BJ (cell line): ENCODE results near the gene CCDC88C. TPM values are rescaled to one million over a fixed set of nuclear protein-coding genes. Genes with fewer than 3 reads are reported as not detected.

ENCODE experiments used
- CTCF ChIA-PET: fragments of 350-600 bp; formaldehyde crosslinking; extraction: SDS; loops from one replicate; lab custom pipeline; 2021; ENCODE audit warnings: antibody characterized with exemption, inconsistent platforms; lab: Yijun Ruan, JAX
- POLR2A ChIA-PET: fragments of 300-600 bp; sonication (Branson Sonifier 250); formaldehyde crosslinking; extraction: SDS; loops from one replicate; lab custom pipeline; 2021; ENCODE audit warnings: antibody characterized with exemption; lab: Charles Lee
- DNase-seq: peaks from one replicate; pipeline ENCODE4 v3.0.0-alpha.2; 2011; ENCODE audit warnings: low read depth
- H3K27me3 ChIP-seq: 2 replicates; pipeline ENCODE4 v1.6.0; 2011; ENCODE audit warnings: low read length; ENCODE audit not compliant: control insufficient read depth, insufficient read depth
- H3K36me3 ChIP-seq: 2 replicates; pipeline ENCODE4 v1.5.1; 2011; ENCODE audit warnings: low read length; ENCODE audit not compliant: control insufficient read depth, insufficient read depth
- H3K4me3 ChIP-seq: 2 replicates; pipeline ENCODE4 v1.5.1; 2011; ENCODE audit warnings: low read depth, mild to moderate bottlenecking, control low read depth, low read length
- CTCF ChIP-seq: IDR thresholded peaks from 2 replicates; pipeline ENCODE4 v1.5.1; 2011; ENCODE audit warnings: low read depth, mild to moderate bottlenecking, control low read depth, inconsistent platforms, low read length, moderate library complexity; ENCODE audit not compliant: insufficient read depth
- polyA plus RNA-seq: library from polyadenylated mRNA; depleted of rRNA; stranded (reverse); fragments of >200 nt; gene quantifications from 2 replicates; pipeline ENCODE4 v1.2.3, GENCODE V29; 2011

Gene CCDC88C
- polyA plus RNA-seq, 1 experiment = not detected

GRCh38 chr14:91321131-91321530 is 96.5 kb downstream of the CCDC88C start:
- no peaks in the 10 kb centered on the region for H3K36me3 ChIP-seq
- no peak for DNase-seq
- ChIA-PET CTCF (interaction anchor here (1.3 to 5.6 kb wide), 2 partner anchors 21 to 98 kb away, joined by 3 to 87 read pairs; partner anchors contain the start of gene CCDC88C), POLR2A (no interaction called here)
- H3K4me3 ChIP-seq = no peak overlapping the region
- no peaks in the 10 kb centered on the region for H3K27me3 ChIP-seq
- TF ChIP-seq CTCF = no peak

- Histone ChIP-seq H3K27me3 (no peaks in the 10 kb centered on the region), H3K36me3 (no peaks in the 10 kb centered on the region), H3K4me3 (no peak overlapping the region)
- DNase-seq = no peak
- no peak for TF ChIP-seq CTCF
- POLR2A ChIA-PET = no interaction called here
- CTCF ChIA-PET = interaction anchor here (1.1 kb wide), 1 partner anchor 98 kb away, joined by 4 read pairs; no protein-coding TSS in a partner anchor
These were observed 97.4 kb downstream of the CCDC88C start for GRCh38 chr14:91320266-91320665.

- POLR2A ChIA-PET = no interaction called here
- CTCF ChIA-PET = no interaction called here
- H3K4me3 ChIP-seq = no peak overlapping the region
- no peak for TF ChIP-seq CTCF
- DNase-seq = no peak
- no peaks in the 10 kb centered on the region for H3K27me3 ChIP-seq
- no peaks in the 10 kb centered on the region for H3K36me3 ChIP-seq
These were observed 98.7 kb downstream of the CCDC88C start for GRCh38 chr14:91318911-91319310.

- POLR2A ChIA-PET = no interaction called here
- Histone ChIP-seq H3K36me3 (no peaks in the 10 kb centered on the region), H3K27me3 (no peaks in the 10 kb centered on the region), H3K4me3 (no peak overlapping the region)
- DNase-seq = no peak
- CTCF ChIA-PET = interaction anchor here (1.0 kb wide), 1 partner anchor 12 kb away, joined by 3 read pairs; no protein-coding TSS in a partner anchor
- TF ChIP-seq CTCF = no peak
These were observed 100.0 kb downstream of the CCDC88C start for GRCh38 chr14:91317381-91318308.

DNA sequence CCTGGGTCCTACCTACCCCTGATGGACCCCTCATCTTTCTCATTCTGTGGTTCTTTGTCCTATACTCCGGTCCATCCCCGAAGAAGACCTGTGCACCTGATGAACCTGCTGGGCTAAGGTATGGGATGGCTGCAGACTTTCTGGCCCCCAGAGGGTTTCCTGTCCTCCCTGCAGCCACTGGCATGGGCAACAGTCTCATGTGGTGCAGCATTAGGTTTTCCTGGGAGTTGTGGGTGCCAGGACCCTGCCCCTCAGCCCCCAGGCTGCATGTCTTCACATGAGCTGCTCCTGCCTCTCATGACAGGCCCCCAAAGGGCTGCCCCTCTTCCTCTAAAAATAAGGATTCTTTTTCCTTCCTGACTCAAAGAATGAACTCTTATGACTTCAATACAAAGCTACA is 100.9 kb downstream of the CCDC88C start:
- ChIA-PET POLR2A (no interaction called here), CTCF (interaction anchor here (1.0 kb wide), 1 partner anchor 13 kb away, joined by 3 read pairs; no protein-coding TSS in a partner anchor)
- Histone ChIP-seq H3K27me3 (no peaks in the 10 kb centered on the region), H3K4me3 (no peak overlapping the region), H3K36me3 (no peaks in the 10 kb centered on the region)
- TF ChIP-seq CTCF = no peak
- no peak for DNase-seq
